Anterior cingulate cortex (tissue), 58 donors: ENCODE results near the gene PGBD2.
"Not testable (repeated sequence)": the region's sequence is repeated elsewhere in the genome, so short reads cannot be mapped to it uniquely, and the experiment has no call there.

Experiments
- DNase-seq, 58 donors: peaks; one replicate each; lab custom pipeline; 2025; lab: John Stamatoyannopoulos, UW

PGBD2 gene

DNA sequence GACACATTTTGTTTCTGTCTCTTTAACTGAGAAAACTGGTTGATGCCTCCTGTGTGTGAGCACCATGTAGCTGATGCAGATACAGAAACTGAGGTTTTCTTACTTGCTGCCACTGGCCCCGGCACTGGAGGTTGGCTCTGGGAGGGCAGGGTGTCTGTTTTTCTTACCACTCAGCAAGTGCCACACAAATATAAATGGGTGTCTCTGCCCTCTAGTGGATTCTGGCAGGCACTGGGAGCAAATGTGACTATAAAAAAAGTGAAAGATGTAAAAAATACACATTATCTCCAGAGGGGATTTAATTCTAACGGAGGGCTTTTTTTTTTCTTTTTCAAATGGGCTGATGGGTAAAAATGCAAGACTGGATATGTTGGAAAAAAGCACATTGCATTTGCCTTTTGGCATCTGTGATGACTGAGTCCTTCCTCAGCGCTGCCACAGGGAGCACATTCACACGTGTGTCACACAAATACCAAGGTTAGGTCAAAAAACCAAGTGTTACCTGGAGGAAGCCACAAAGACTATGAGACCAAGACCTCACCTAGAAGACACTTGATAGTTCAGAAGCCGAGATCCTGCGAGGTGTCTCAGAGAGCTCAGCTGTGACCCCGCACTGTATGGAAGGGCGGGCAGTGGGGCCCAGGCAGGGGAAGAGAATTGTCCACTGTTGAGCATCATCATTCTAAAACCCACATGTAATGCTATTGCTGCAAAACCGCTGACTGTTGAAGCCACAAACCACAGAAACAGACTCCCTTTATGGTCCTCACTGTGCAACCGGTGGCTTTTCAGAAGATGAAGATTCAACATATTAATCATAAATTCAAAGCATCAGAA is 18.9 kb downstream of the PGBD2 start:
- DNase-seq: peak in 20 of 58 donors; percentile 4 to 36 (median 20)

DNA sequence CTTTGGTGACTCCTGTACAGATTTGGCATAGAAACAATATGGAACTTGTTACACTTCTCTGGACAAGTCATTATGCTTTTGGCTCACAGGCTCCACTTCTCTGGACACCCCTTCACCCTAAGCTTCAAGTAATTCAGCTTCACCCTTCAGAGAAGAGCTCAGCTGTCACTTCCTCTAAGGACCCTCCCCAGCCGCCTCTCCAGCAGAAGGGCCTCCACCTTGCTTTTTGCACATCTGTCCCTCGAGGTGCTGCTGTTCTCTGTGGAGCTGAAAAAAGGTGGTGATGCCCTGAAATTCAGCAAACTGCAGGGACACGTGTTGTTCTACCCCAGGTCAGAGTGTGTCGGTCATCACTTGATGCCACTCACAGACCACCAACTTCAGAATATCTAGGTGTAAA is 19.8 kb downstream of the PGBD2 start:
- not testable (repeated sequence) for DNase-seq

DNA sequence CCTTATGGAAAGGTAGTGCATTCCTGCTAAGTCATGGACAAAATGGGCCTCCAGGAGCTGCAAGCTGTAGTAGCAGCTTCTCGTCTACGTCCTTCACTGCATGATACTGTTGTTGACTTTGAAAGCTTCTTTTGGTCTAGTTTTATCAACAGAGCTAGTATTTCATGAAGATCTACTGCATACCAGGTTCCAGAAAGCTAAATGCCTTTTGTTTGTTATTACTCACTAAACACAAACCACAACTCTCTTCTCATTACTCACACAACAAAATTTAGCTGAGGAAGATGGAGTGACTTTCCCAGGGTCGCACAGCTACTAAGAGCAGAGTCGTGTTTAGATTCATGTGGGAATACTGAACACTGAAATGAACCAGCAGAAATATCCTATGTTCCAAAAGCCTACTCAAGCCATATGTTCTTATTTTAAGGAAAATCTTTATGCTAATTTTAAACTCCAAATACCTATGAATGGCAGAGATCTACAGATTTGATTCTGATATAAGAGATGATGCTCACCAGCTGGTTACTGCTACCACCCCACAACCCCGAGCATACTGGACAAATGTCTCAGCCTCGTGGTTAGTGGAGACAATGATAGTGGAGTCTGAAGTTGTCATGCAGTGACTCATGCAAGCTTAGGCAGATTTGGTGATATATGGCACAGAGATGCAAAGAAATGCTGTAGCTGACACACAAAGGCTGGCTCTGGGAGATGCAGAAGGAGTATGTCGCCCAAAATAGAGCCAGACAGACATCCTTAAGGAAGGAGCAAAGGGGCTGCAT is 20.6 kb downstream of the PGBD2 start:
- peak in 7 of 58 donors; percentile 7 to 45 (median 30) for DNase-seq

DNA sequence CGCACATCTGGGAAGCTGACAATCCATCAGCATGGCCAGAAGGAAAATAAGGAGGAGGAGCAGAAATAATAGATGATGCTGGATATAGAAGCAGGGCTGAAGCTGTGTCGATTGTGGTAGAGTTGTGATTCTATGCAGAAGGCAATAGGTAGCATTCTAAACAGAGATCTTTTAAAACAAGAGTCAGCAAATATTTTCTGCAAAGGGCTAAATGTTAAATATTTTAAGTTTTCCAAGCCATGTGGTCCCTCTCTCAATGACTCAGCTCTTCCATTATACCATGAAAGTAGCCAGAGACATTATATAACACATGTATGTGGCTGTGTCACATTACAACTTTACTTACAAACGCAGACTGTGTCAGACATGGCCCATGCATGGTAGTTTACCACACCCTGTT is 21.2 kb downstream of the PGBD2 start:
- DNase-seq: not testable (repeated sequence)

DNA sequence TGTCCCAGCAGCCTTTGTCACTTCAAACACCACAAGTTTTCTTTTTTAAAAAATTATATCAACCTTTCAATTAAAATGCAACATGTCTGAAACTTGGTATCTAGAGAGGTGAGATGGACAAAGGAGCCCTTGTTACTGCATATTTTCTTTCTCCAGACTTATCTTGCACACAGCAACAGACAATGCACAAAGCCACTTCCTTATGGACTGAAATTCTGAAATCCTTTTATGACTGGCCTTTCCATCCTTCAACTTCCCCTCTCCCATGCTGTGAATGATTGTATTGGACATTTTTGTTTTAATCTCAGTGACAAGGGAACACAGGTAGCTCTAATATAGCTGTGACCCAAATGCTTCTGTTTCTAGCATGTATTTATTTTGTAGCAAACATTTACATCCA is 22.1 kb downstream of the PGBD2 start:
- not testable (repeated sequence) for DNase-seq

DNA sequence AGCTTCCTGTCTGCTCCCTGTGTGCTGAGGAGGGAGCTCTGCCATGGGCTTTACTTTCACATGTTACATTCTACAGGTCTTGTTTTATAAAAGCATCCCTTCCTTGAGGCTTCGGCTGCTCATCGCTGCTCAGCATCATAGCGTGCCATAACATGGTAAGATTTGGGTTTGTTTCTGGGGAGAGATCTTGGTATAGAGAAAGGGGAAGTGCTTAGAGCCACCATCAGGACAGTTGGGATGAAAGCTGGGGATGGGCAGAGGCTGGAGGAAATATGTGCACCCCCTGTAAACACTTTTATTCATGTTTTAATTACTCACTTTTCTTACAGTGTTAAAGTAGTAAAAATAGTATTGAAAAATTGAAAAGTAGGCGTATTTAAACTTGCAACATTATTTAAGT is 24.0 kb downstream of the PGBD2 start:
- DNase-seq: not testable (repeated sequence)

DNA sequence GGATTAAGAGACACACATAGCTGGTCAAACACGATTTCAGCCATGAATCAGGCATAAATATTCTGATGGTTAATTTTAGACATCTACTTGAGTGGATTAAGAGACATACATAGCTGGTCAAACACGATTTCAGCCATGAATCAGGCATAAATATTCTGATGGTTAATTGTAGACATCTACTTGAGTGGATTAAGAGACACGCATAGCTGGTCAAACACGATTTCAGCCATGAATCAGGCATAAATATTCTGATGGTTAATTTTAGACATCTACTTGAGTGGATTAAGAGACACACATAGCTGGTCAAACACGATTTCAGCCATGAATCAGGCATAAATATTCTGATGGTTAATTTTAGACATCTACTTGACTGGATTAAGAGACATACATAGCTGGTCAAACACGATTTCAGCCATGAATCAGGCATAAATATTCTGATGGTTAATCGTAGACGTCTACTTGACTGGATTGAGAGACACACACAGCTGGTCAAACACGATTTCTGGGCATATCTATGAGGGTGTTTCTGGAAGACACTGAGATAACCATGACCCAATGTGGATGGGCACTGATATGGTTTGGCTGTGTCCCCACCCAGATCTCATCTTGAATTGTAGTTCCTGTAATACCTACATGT is 32.3 kb downstream of the PGBD2 start:
- DNase-seq: not testable (repeated sequence)

DNA sequence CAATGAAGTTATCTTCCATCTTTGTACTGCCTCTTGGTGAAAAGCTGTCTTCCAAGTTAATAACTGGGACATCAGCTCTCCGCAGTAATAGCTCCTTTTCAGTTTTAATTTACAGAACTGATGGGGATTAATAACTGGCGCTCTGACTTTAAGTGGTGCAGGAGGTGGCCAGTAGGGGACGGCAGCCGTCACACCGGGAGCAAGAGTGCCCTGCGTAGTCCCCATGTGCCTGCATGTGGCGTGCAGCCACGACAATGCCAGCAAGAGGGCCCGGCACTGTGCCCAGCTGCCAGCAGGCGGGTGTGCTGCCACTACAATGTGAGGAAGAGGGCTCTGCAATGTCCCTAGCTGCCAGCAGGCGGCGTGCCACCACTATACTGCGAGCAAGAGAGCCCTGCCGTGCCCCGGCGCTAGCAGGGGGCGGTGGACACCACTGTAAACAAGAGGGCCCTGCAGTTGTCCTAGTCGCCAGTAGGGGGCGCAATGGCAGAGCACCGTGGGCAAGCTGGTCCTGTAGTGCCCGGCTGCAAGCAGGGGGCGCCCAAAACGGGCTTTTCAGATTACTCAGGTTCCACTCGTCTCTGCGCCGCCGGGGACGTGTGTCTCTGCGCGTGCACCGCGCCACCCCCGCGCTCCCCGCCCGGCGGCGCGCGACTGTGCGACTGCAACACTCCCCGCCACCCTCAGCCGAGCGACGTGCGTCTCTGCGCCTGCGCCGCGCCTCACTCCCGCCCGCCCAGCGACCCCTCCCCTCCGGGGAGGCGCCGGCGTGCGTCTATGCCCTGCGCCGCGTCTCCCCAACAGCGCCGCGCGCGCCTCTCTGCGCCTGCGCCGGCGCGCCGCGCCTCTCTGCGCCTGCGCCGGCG is 38.3 kb downstream of the PGBD2 start:
- not testable (repeated sequence) for DNase-seq

DNA sequence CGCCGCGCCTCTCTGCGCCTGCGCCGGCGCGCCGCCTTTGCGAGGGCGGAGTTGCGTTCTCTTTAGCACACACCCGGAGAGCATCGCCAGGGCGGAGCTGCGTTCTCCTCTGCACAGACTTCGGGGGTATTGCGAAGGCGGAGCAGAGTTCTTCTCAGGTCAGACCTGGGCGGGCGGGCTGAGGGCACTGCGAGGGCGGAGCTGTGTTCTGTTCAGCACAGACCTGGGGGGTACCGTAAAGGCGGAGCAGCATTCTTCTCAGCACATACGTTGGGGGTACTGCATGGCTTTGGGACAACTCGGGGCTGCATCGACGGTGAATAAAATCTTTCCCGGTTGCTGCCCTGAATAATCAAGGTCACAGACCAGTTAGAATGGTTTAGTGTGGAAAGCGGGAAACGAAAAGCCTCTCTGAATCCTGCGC is 39.0 kb downstream of the PGBD2 start:
- not testable (repeated sequence) for DNase-seq

DNA sequence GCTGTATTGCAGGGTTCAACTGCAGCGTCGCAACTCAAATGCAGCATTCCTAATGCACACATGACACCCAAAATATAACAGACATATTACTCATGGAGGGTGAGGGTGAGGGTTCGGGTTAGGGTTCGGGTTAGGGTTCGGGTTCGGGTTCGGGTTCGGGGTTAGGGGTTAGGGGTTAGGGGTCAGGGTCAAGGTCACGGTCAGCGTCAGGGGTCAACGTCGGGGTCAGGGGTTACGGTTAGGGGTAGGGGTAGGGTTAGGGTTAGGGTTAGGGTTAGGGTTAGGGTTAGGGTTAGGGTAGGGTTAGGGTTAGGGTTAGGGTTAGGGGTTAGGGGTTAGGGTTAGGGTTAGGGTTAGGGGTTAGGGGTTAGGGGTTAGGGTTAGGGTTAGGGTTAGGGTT is 39.4 kb downstream of the PGBD2 start:
- not testable (repeated sequence) for DNase-seq

DNA sequence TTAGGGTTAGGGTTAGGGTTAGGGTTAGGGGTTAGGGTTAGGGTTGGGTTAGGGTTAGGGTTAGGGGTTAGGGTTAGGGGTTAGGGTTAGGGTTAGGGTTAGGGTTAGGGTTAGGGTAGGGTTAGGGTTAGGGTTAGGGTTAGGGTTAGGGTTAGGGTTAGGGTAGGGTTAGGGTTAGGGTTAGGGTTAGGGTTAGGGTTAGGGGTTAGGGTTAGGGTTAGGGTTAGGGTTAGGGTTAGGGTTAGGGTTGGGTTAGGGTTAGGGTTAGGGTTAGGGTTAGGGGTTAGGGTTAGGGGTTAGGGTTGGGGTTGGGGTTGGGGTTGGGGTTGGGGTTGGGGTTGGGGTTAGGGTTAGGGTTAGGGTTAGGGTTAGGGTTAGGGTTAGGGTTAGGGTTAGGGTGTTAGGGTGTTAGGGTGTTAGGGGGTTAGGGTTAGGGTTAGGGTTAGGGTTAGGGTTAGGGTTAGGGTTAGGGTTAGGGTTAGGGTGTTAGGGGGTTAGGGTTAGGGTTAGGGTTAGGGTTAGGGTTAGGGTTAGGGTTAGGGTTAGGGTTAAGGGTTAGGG is 39.9 kb downstream of the PGBD2 start:
- DNase-seq: not testable (repeated sequence)
